GM21717 (cell line): ENCODE measurements around the gene HEBP1.

Experiments
- ATAC-seq: cut with Tn5 transposase; IDR thresholded peaks from one replicate; pipeline ENCODE4 v1.9.1; 2021; ENCODE audit warnings: mild to moderate bottlenecking, moderate library complexity; ENCODE audit not compliant: unreplicated experiment

HEBP1 gene

DNA sequence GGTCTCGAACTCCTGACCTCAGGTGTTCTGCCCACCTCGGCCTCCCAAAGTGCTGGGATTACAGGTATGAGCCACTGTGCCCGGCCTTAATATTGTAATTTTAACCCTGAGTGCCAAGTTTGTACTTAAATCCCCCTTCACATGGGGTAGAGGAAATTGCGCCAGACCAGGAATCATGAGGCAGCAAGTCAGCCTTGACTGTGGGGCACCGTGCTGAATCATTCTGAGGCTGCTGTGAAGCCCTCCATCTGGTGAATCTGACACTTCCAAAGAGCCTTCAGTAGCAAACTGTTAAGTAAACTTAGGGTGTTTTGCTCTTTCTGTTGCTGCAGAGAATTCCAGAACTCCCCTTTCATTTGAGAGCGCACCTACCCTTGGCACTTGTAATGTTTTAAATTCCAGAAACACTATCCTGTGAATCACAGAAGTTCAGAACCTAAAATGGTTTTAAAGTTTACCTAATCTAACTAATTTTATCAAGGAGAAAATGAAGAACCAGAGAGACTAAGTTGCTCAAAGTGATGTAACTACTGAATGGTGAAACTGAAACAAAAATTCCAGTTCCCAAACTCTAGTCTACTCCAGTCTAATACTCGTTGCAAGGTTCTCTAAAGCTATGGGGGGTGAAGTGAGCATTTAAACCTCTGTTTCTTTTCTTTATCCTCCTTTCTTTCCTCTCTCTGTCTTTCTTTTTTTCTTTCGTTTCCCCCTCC lies 7.5 kb downstream of the HEBP1 start:
- ATAC-seq: no peak

DNA sequence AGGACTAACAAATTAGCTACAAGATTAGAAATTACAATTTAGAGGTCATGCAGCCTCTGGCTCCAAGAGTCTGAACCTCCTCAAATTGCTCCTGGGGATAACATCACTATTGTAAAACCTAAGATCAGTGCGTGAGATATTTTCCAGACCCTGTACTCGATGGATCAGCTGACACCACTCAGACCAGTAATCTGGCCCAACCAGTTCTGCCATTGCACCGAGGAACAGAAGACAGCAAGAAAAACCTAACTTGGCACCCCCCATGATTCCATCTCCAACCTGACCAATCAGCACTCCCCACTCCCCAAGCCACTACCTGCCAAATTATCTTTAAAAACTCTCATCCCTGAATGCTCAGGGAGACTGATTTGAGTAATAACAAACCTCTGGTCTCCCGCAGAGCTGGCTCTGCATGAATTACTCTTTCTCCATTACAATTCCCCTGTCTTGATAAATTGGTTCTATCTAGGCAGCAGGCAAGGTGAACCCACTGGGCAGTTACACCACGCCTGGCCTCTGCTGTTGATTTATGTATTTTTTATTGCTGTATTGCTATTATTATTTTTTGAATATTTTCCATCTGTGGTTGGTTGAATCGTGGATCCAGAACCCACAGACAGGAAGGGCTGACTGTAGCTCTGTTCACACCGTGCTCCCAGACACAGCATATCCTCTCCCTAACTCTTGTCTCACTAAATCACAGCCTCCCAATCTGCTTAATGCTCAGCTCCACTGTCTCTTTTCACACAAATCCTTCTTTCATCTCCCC lies 9.2 kb downstream of the HEBP1 start:
- no peak for ATAC-seq

DNA sequence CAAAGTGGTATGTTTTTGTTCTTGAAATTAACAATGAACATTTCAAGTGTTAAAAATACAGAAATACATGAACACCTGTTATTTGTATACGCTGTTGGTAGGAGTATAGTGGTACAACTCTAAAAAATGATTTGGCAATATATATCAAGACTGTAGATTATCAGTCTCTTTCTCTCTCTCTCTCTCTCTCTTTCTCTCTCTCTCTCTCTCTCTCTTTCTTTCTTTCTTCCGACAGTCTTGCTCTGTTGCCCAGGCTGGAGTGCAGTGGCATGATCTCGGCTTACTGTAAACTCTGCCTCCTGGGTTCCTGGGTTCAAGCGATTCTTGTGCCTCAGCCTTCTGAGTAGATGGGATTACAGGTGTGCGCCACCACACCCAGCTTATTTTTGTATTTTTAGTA lies 12.6 kb downstream of the HEBP1 start:
- no peak for ATAC-seq

DNA sequence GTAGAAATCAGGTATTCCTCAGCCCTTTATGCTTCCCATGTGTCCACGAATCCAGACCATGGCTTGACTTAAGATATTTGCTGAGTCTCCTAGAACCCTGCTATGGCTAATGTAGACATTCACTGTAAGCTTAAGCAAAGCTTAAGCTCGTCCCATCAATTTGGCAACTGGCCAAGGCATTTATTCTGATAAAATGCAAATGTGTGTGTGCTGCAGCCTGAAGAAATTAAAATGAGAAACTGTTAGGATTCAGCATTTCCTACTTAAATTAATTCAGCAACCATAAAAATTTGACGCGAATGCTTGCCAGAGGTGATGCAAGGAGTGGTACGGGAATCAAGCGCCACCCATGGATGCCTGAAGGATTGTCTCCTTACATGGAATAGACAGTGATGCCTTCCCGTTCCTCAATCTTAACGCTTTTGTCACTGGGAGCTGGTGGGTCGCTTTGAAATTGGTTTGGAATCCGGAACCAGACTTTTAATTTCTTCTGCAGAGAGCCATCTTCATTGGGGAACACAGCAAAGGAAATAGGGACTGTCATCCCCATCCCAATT lies 13.2 kb downstream of the HEBP1 start:
- ATAC-seq: no peak

GRCh38 chr12:12985817-12986408 lies 14.2 kb downstream of the HEBP1 start:
- ATAC-seq: no peak

GRCh38 chr12:12984149-12984548 lies 15.9 kb downstream of the HEBP1 start:
- ATAC-seq: no peak

- no peak for ATAC-seq
Measured at GRCh38 chr12:12983420-12984035, 16.5 kb downstream of the HEBP1 start.

GRCh38 chr12:12982331-12982730 lies 17.7 kb downstream of the HEBP1 start:
- ATAC-seq: no peak

DNA sequence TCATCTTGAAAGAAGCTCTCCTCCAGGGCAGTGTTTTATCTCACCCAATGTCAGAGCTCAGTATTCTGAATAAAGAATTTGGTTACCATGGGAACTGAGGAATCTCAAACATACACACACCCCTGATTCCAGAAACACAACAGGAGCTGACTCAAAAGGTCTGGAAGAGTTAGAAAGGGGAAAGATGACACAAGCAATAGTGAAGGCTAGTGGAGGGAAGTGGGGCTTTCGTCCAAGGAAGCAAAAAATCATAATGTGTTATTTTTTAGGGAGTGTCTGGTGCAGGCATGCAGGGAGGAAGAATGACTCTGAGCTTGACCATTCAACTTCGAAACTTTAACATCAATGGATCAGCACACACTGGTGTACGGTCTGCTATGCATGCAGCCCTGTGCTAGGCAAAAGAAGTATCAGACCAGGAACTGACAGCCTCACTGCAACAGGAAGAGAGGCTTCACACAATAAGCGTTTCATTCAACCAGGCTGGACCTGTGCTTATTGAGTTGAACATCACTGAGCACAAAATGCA lies 20.3 kb downstream of the HEBP1 start:
- ATAC-seq: no peak

DNA sequence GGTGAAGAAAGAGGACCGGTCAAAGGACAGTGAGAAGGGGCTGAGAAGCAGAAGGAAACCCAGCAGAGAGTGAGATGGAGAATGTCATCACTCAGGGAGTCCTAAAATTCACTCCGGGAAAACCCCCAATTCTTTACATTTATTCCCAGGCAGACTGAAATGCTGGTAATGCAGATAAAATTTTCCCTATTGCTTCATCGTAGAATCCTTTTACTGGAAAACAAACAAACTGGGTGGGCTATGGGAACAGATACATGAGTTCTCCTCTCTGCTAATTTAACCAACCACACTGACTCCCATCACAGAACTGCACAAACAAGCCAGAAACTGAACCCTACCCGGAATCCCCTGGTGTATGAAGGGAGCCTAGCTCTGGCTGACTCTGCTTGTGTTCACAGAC lies 20.9 kb downstream of the HEBP1 start:
- ATAC-seq: no peak

- ATAC-seq: no peak
Measured at GRCh38 chr12:12977231-12977630, 22.8 kb downstream of the HEBP1 start.

DNA sequence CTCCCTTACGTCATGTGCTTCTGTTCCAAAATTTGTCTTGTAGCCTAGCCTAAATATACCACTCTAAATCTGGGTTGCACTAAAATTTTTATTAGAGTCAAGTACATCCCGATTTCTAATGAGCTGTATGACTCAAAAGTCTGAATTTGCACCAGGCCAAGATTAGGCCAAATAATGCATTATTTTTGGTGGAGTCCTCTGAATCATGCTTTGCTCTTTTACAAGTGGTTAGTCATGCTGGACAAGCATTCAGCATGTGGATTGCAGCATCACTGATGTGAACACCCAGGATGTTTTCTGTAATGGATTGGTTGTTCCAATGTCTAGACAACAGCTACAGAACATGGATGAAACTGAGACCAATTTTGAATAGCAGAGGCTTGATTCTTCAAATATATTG lies 23.7 kb downstream of the HEBP1 start:
- no peak for ATAC-seq

DNA sequence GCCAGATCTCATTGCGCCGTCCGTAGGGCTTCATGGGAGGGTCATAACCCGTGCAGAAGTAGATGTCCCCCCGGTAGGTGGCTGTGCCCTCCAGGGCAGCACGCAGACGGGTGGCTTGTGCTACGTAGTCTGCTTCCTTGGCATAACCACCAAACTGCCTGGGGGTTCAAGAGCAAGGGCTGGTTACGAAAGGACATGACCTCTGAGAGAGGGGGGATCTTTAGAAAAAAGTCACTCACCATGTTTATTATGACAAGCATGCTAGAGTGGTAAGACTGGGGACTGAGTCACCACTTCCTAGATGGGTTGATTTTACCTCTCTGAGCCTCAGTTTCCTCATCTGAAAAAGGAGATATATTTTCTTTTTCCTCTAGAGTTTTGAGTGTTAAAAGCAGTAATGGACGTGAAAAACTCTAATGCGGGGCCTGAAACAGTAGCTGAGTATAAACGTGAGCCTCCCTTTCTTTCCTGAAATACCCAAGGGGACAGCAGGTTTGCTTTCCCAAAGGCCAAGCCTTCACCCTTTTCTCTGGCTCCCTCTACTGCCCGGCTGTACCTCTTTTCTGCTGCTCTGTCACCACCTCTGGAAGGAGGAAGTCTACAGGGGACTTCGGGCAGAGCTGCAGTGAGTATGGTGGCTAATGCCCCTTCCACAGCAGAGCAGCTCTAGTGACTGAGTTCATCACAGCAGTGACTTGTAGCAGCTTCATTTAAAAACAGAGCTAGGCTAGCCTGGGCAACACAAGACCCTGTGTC lies 24.6 kb downstream of the HEBP1 start:
- ATAC-seq: no peak

DNA sequence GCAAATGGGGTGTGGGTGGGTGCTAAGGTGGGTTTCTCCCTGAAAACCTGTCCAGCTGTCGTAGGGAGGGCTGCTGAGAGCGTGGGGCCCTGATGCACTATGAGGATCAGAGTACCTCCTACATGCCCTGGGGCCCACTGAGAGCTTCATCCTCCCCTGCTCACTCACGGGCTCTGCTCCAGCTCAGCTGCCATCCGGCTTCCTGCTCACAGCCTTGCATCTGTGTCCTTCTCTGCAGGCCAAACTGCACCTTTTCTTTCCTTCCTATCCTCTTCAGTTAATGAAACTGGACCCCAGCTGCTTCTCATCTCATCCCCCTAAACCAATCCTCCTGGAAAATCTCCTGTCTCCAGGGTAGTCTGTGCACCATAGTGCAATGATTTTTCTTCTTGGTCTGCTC lies 25.9 kb downstream of the HEBP1 start:
- no peak for ATAC-seq

- no peak for ATAC-seq
Measured at GRCh38 chr12:12973019-12973418, 27.0 kb downstream of the HEBP1 start.

- ATAC-seq: no peak
Measured at GRCh38 chr12:12965836-12966235, 34.2 kb downstream of the HEBP1 start.

DNA sequence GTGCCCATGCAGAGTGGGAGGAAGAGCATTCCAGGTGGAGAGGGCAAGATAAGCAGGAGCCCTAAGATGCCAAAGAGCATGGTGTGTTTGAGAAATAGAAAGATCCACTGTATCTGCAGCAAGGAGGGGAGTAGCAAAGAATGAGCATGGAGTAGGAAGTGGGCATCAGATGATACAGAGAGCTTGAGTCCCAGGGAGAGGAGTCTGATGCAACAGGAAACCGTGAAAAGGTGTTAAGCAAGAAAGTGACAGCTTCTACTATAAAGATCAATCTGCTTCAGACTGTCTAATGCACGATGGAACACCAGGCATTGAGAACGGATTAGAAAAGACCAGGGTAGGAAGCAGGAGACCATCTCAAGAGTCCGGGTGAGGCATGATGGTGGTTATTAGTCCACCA lies 35.8 kb downstream of the HEBP1 start:
- ATAC-seq: no peak

DNA sequence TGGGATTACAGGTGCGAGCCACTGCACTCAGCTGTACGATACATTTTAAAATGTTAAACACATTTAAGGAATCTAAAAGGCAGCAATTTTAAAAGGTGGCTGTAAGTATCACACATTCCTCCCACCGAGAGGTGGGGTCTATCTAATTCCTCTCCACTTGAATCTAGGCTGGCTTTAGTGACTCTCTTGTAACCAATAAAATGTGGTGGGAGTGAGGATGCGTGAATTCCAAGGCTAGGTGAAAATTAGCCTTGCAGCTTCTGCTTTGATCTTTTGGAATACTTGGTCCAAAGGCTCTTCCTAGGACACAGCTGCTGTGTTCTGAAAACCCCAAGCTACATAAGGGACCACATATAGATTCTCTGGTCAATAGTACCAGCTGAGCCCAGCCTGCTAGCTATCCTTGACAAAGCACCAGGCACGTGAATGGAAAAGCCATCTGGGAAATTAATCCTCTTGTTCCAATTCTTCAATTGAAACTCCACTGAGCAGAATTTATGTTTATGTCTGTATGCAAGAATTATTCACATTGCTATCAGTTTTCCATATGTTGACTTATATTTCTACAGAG lies 39.3 kb downstream of the HEBP1 start:
- no peak for ATAC-seq

- ATAC-seq: no peak
Measured at GRCh38 chr12:12958886-12959285, 41.2 kb downstream of the HEBP1 start.
